A549 (cell line): ENCODE data around the gene NLRX1.

Source experiments
- CTCF ChIP-seq: fragments of >200 bp; sonication (Bioruptor Twin); formaldehyde crosslinking; IDR thresholded peaks from 3 replicates; pipeline ENCODE4 v1.5.1; 2016
- EHF ChIP-seq: fragments of 250-450 bp; sonication (Bioruptor Pico); IDR thresholded peaks from 2 replicates; pipeline ENCODE4 v1.5.0; 2020; ENCODE audit warnings: mild to moderate bottlenecking
- JUNB ChIP-seq: fragments of >200 bp; sonication (Bioruptor Twin); formaldehyde crosslinking; IDR thresholded peaks from 2 replicates; pipeline ENCODE4 v1.6.1; 2016
- KDM1A ChIP-seq: fragments of 200-600 bp; sonication (generic); IDR thresholded peaks from 2 replicates; pipeline ENCODE4 v1.6.1; 2016; ENCODE audit warnings: low read depth, mild to moderate bottlenecking
- MAZ ChIP-seq: fragments of 150-350 bp; IDR thresholded peaks from 2 replicates; pipeline ENCODE4 v1.6.1; 2014; ENCODE audit warnings: antibody characterized with exemption, low read depth, low read length, borderline replicate concordance
- POLR2A ChIP-seq: IDR thresholded peaks from 2 replicates; pipeline ENCODE4 v1.6.1; 2012; ENCODE audit warnings: mild to moderate bottlenecking, low read length
- ZSCAN20 ChIP-seq: fragments of 250-450 bp; sonication (Bioruptor Pico); IDR thresholded peaks from 2 replicates; pipeline ENCODE4 v1.8.0; 2022; ENCODE audit warnings: mild to moderate bottlenecking, moderate library complexity

DNA sequence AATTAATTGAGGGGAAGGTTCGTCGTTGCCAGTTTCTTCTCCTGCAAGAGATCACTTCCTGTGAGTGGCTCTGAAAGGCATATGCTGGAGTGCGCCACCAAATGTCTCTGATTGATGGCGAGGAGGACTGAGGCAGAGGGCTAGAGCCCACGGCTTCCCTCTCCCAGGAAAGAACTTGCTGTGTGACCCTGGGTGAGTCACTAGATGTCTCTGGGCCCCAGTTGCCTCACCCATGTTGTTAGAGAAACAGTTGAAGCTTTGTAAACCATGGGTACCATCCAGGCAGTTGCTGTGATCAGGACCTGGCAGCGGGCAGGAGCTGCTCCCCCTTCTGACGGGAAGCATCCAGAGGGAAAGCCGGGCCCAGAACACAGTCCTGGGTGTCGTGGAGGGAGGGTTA, 16.5 kb upstream of the NLRX1 start:
- TF ChIP-seq CTCF: no peak
- no peak for TF ChIP-seq POLR2A
- TF ChIP-seq MAZ: no peak
- no peak for TF ChIP-seq ZSCAN20 (CRISPR knock-in tag)
- TF ChIP-seq JUNB: no peak
- no peak for TF ChIP-seq KDM1A
- no peak for TF ChIP-seq EHF (CRISPR knock-in tag)
